Astrocyte (in vitro differentiated cells and primary cell): Measurements from ENCODE around the gene TRPM6.

Experiments
- CTCF ChIP-seq: IDR thresholded peaks from 2 replicates; pipeline ENCODE4 v1.5.1; 2011; ENCODE audit warnings: low read depth, mild to moderate bottlenecking, inconsistent platforms, low read length, moderate library complexity; ENCODE audit not compliant: insufficient read depth
- EZH2 ChIP-seq: IDR thresholded peaks from 2 replicates; pipeline ENCODE4 v1.6.1; 2012; ENCODE audit warnings: mild to moderate bottlenecking, low read length, inconsistent platforms; ENCODE audit not compliant: insufficient read depth

DNA sequence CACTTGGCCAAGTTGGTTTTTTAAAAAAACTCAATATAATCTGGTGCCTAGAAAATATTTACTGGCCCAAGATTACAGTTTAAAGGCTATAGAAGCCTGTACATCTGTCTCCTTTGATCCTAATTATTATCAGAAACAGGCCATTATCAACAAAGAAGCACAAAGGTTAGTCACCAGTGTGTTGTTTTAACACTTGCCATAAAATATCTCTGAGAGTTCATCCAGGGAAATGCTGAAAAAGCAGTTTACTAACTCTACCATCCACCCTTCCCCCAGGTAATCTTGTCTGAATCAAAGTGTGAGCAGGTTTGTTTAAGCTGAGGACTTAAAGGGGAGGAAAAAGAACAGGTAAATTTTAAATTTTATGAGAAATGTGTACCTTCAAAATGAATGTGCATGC lies 13.3 kb upstream of the TRPM6 start:
- TF ChIP-seq CTCF (no peak), EZH2 (no peak)
